Upper lobe of right lung (tissue), 1 donor: ENCODE data around the gene STK32B. TPM values are rescaled to one million over a fixed set of nuclear protein-coding genes. Genes with fewer than 3 reads are reported as not detected.
A peak's percentile ranks its signal among the peaks of the same experiment; 100 is the strongest.

Experiments
- ATAC-seq: fragments of 200-7000 bp; cut with Tn5 transposase; one replicate; pipeline ENCODE4 v1.9.1; 2020; ENCODE audit warnings: mild to moderate bottlenecking, moderate library complexity
- DNase-seq: peaks from one replicate; pipeline ENCODE4 v3.0.0-alpha.2; 2020
- H3K27ac ChIP-seq: fragments of 200-600 bp; one replicate; pipeline ENCODE4 v1.8.0; 2022
- H3K27me3 ChIP-seq: fragments of 200-600 bp; one replicate; pipeline ENCODE4 v1.8.0; 2022; ENCODE audit warnings: mild to moderate bottlenecking
- H3K36me3 ChIP-seq: fragments of 200-600 bp; one replicate; pipeline ENCODE4 v1.8.0; 2022
- H3K4me1 ChIP-seq: fragments of 200-600 bp; one replicate; pipeline ENCODE4 v1.8.0; 2022
- H3K4me3 ChIP-seq: fragments of 200-600 bp; one replicate; pipeline ENCODE4 v1.8.0; 2022; ENCODE audit warnings: mild to moderate bottlenecking
- H3K9me3 ChIP-seq: fragments of 200-600 bp; one replicate; pipeline ENCODE4 v1.8.0; 2022
- intact Hi-C: fragments of 100-400 bp; cut with DNase I; formaldehyde crosslinking; loops from one replicate; pipeline ENCODE4 v1.11.0; 2022
- total RNA-seq: library from RNA; stranded (reverse); fragmentation: NEBNext Ultra II Directional; extraction: Animal tissue kit (Norgen Biotek cat#: 25700); gene quantifications from one replicate; pipeline ENCODE4 v1.2.1, GENCODE V29; 2021
- TF ChIP-seq, protein P1 (sequence below): fragments of 200-600 bp; IDR thresholded peaks from one replicate; pipeline ENCODE4 v1.8.0; 2022; ENCODE audit warnings: antibody characterized with exemption
- donor health status: DM: no; HTN: yes; CAD: no; lungs with severe emphysema.

The STK32B gene
- total RNA-seq, 1 donor from 2014 or later = 2.8 TPM

DNA sequence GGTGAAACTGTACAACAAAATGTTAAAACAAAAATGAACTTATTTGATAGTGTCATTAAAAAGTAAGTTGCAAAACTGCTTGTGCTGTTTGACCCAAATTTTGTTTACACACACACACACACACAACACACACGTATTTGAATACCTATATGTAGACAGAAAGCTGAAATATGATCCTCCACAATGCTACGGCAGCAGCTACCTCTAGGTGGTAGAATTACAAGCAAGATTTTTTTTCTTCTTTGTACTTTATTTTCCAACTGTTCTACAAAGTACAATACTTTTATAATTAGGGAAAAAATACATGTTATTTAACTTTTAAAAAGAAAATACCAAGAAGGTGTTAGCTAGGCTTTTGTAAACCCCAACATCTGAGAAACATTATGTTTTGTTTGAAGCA lies 33.2 kb upstream of the STK32B start:
- no peaks in the 10 kb centered on the region for H3K27me3 ChIP-seq
- no peaks in the 10 kb centered on the region for H3K9me3 ChIP-seq
- DNase-seq (no peak), ATAC-seq (no peak)
- H3K4me3 ChIP-seq = no peak overlapping the region
- H3K4me1 ChIP-seq = peaks cover 5% of the 10 kb centered on the region
- TF ChIP-seq, protein P1, sequence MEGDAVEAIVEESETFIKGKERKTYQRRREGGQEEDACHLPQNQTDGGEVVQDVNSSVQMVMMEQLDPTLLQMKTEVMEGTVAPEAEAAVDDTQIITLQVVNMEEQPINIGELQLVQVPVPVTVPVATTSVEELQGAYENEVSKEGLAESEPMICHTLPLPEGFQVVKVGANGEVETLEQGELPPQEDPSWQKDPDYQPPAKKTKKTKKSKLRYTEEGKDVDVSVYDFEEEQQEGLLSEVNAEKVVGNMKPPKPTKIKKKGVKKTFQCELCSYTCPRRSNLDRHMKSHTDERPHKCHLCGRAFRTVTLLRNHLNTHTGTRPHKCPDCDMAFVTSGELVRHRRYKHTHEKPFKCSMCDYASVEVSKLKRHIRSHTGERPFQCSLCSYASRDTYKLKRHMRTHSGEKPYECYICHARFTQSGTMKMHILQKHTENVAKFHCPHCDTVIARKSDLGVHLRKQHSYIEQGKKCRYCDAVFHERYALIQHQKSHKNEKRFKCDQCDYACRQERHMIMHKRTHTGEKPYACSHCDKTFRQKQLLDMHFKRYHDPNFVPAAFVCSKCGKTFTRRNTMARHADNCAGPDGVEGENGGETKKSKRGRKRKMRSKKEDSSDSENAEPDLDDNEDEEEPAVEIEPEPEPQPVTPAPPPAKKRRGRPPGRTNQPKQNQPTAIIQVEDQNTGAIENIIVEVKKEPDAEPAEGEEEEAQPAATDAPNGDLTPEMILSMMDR = no peak
- H3K27ac ChIP-seq = no peak overlapping the region
- intact Hi-C loops = no loop called here
- H3K36me3 ChIP-seq = no peaks in the 10 kb centered on the region

DNA sequence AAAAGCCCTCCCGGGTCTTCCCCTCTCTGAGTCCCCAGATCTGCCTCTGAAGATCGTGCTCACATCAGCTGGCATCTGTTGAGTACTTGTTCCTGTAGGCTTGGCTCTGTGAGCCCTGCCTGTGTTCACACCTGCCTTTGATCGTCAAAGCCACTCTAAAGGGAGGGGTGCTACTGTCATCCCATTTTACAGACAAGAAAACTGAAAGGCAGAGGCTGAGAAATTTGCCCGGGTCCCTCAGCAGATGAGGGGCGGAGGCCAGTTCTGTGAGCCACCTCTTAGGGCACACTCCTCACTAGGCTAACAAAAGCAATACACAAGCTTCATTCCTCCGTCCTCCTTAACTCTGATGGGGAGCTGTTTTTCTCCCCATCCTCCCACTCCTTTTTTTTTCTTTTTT lies 32.7 kb upstream of the STK32B start:
- Histone ChIP-seq H3K27ac (no peak overlapping the region), H3K9me3 (no peaks in the 10 kb centered on the region), H3K4me1 (peaks cover 5% of the 10 kb centered on the region), H3K36me3 (no peaks in the 10 kb centered on the region), H3K27me3 (no peaks in the 10 kb centered on the region), H3K4me3 (peak overlapping the region; percentile 29)
- ATAC-seq (no peak), DNase-seq (no peak)
- intact Hi-C loops = no loop called here
- TF ChIP-seq, protein P1 = no peak

GRCh38 chr4:5019274-5019673 lies 32.0 kb upstream of the STK32B start, which contains the start of gene CYTL1:
CYTL1 (minus strand) TSS chr4:5019458; CDS start chr4:5019445, 13 bp downstream.
- DNase-seq = no peak
- peak; percentile 50 for ATAC-seq
- TF ChIP-seq, protein P1 = no peak

GRCh38 chr4:5019796-5020195 lies 31.5 kb upstream of the STK32B start:
- intact Hi-C loops = no loop called here
- TF ChIP-seq, protein P1 = no peak
- Histone ChIP-seq H3K4me1 (peaks cover 5% of the 10 kb centered on the region), H3K36me3 (no peaks in the 10 kb centered on the region), H3K4me3 (no peak overlapping the region), H3K9me3 (no peaks in the 10 kb centered on the region), H3K27ac (no peak overlapping the region), H3K27me3 (no peaks in the 10 kb centered on the region)
- ATAC-seq = no peak
- DNase-seq = no peak

More at GRCh38 chr4:5019274-5019673, 32.0 kb upstream of the STK32B start, which contains the start of gene CYTL1:
- Histone ChIP-seq H3K4me1 (peaks cover 5% of the 10 kb centered on the region), H3K36me3 (no peaks in the 10 kb centered on the region), H3K9me3 (no peaks in the 10 kb centered on the region), H3K27me3 (no peaks in the 10 kb centered on the region), H3K27ac (no peak within 1 kb of the TSS), H3K4me3 (peak within 1 kb of the TSS; percentile 29)
- intact Hi-C loops = no loop called here

- Histone ChIP-seq H3K27ac (no peak overlapping the region), H3K4me1 (peaks cover 5% of the 10 kb centered on the region), H3K9me3 (no peaks in the 10 kb centered on the region), H3K4me3 (no peak overlapping the region), H3K36me3 (no peaks in the 10 kb centered on the region), H3K27me3 (no peaks in the 10 kb centered on the region)
- intact Hi-C loops = no loop called here
- DNase-seq (no peak), ATAC-seq (no peak)
- TF ChIP-seq, protein P1 = no peak
Measured at GRCh38 chr4:5020341-5020740, 30.9 kb upstream of the STK32B start.

DNA sequence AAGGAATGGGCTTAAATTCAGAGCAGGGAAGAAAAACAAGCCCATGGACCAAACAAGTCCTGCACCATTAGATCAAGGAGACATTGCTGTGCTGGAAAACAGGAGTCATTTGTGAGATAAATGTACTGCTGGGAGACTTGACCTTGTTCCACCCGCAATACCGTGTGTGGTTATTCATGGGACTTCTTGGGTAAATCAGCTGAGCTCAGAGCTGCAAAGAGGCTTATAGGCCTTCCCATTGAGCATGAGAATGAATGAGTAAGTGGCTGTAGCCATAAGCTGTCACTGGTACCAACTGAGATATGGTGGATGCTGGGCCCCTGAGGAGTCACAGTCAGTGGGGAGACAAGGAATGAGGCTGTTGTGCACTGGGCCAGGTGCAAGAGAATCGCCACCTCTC lies 29.7 kb upstream of the STK32B start:
- Histone ChIP-seq H3K9me3 (no peaks in the 10 kb centered on the region), H3K4me3 (no peak overlapping the region), H3K4me1 (peaks cover 5% of the 10 kb centered on the region), H3K27ac (no peak overlapping the region), H3K36me3 (no peaks in the 10 kb centered on the region), H3K27me3 (no peaks in the 10 kb centered on the region)
- DNase-seq (no peak), ATAC-seq (no peak)
- intact Hi-C loops = no loop called here
- TF ChIP-seq, protein P1 = no peak
